Effector CD8-positive, alpha-beta T cell (primary cell): Measurements from ENCODE around the gene KCNAB1.

Experiments
- DNase-seq: peaks from one replicate; lab custom pipeline; 2025; lab: John Stamatoyannopoulos, UW

Gene KCNAB1

GRCh38 chr3:156576051-156576450 lies 455.7 kb downstream of the KCNAB1 start:
- DNase-seq: no peak

GRCh38 chr3:156576651-156577348 lies 456.4 kb downstream of the KCNAB1 start:
- DNase-seq: no peak

GRCh38 chr3:156577736-156578135 lies 457.4 kb downstream of the KCNAB1 start:
- no peak for DNase-seq

- DNase-seq: no peak
Measured at GRCh38 chr3:156579427-156579851, 459.1 kb downstream of the KCNAB1 start.

GRCh38 chr3:156581033-156581432 lies 460.7 kb downstream of the KCNAB1 start:
- no peak for DNase-seq

GRCh38 chr3:156581954-156582353 lies 461.6 kb downstream of the KCNAB1 start:
- DNase-seq: no peak

- DNase-seq: no peak
Measured at GRCh38 chr3:156582532-156583183, 462.3 kb downstream of the KCNAB1 start.

GRCh38 chr3:156583469-156583868 lies 463.1 kb downstream of the KCNAB1 start:
- no peak for DNase-seq

GRCh38 chr3:156586905-156587759 lies 466.8 kb downstream of the KCNAB1 start:
- no peak for DNase-seq

GRCh38 chr3:156587760-156588069 lies 467.3 kb downstream of the KCNAB1 start:
- no peak for DNase-seq
